AG10803 (cell line): Measurements from ENCODE around the gene IL20.

Experiments used
- DNase-seq: peaks from one replicate; pipeline ENCODE4 v3.0.0; 2010; ENCODE audit warnings: low read depth
- H3K4me3 ChIP-seq: 2 replicates; pipeline ENCODE4 v1.5.1; 2011; ENCODE audit warnings: mild to moderate bottlenecking, low read length, control low read depth
- TF ChIP-seq, protein P1 (sequence below): conservative IDR thresholded peaks from 2 replicates; pipeline ENCODE4 v1.5.1; 2011; ENCODE audit warnings: mild to moderate bottlenecking, low read length, control low read depth, inconsistent platforms

IL20 gene

GRCh38 chr1:206890125-206891060, 25.0 kb downstream of the IL20 start:
- peak; percentile 67 for DNase-seq
- H3K4me3 ChIP-seq, result no peak overlapping the region
- TF ChIP-seq, protein P1, sequence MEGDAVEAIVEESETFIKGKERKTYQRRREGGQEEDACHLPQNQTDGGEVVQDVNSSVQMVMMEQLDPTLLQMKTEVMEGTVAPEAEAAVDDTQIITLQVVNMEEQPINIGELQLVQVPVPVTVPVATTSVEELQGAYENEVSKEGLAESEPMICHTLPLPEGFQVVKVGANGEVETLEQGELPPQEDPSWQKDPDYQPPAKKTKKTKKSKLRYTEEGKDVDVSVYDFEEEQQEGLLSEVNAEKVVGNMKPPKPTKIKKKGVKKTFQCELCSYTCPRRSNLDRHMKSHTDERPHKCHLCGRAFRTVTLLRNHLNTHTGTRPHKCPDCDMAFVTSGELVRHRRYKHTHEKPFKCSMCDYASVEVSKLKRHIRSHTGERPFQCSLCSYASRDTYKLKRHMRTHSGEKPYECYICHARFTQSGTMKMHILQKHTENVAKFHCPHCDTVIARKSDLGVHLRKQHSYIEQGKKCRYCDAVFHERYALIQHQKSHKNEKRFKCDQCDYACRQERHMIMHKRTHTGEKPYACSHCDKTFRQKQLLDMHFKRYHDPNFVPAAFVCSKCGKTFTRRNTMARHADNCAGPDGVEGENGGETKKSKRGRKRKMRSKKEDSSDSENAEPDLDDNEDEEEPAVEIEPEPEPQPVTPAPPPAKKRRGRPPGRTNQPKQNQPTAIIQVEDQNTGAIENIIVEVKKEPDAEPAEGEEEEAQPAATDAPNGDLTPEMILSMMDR, result no peak

GRCh38 chr1:206891412-206891811, 26.0 kb downstream of the IL20 start:
- DNase-seq, result no peak
- TF ChIP-seq, protein P1, result no peak
- no peak overlapping the region for H3K4me3 ChIP-seq

GRCh38 chr1:206892351-206892984, 27.0 kb downstream of the IL20 start:
- no peak overlapping the region for H3K4me3 ChIP-seq
- DNase-seq, result peak; percentile 49
- TF ChIP-seq, protein P1, result no peak

DNA sequence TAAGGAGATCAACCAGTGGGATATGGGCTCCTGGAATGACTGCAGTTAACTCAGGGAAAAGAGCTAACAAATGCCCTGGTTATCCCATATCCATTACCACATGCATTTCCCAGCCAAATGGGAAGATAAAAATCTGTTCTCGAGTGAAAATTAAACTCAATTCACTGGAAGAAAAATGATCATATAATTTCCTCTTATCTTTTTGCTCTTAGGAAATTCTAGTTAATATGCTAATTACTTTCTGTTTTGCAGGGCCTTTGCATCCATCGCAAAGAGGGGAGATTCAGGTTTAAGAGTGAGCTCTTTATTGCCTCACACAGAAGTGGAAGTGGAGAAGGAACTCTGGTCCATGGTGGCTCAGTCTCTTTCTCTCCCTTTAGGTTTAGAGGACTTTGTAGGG, 28.0 kb downstream of the IL20 start:
- no peak for DNase-seq
- H3K4me3 ChIP-seq, result no peak overlapping the region
- TF ChIP-seq, protein P1, result no peak

DNA sequence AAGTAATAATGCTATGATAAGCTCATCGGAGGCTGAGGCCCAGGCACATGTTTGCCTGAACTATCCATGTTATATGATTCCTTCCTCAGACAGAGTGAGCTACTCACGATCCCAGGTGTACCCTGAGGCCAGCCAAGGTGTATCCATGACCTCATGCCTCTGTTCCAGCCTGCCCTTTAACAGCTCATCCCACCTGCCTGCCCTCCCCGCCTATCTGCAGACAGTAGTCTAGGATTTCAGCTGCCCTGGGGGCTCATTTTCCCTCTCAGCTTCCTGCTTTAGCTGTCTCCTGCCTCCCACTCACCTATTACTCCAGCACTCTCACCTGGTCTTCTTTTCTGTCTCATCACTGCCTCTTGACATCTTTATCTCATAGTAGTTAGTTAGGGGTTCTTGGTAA, 29.9 kb downstream of the IL20 start:
- TF ChIP-seq, protein P1, result no peak
- no peak overlapping the region for H3K4me3 ChIP-seq
- DNase-seq, result no peak

DNA sequence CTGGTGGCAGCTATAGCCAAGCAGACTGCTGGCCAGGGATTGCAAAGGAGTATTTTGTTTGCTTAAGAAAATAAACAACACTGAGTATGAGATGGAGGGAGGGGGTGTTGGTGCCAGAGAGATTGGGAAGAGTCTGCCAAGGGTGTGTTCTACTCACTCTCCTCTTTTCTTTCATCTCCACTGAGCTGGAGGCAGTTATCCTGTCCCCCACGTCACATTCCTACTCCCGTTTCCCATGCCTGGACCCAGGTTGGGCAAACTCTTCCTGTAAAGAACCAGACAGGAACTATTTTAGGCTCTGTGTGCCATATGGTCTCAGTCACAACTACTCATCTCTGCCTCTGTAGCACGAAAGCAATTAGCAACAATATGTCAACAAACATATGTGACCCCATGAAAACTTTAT, 30.4 kb downstream of the IL20 start:
- DNase-seq, result peak; percentile 96
- TF ChIP-seq, protein P1, result no peak
- H3K4me3 ChIP-seq, result no peak overlapping the region
